ENCODE data around the gene CLCN6. TPM values are rescaled to one million over a fixed set of nuclear protein-coding genes. Genes with fewer than 3 reads are reported as not detected.

CLCN6 gene
- total and polyA plus RNA-seq, 2 of the 13 experiments (the other 11 are each of a cell fraction or from before 2014, with no cell fraction given) = 14.9 to 19.3 TPM

- H3K36me3 ChIP-seq (replicated peaks in 1 of 2; ENCODE audit: control insufficient read depth in 1 of 2, insufficient read depth in 2 of 2, low read length in 2 of 2) = peaks cover 25 to 56% of the 10 kb centered on the region in 2 experiments
- TF ChIP-seq HBP1 (CRISPR knock-in tag; IDR thresholded peaks at IDR 0.05; ENCODE audit: low read depth) (no peak), ZNF710 (CRISPR knock-in tag; IDR thresholded peaks at IDR 0.05; ENCODE audit: borderline replicate concordance) (peak; percentile 62; the same call in 1 of the 2 replicates), KMT2A (CRISPR knock-in tag; IDR thresholded peaks at IDR 0.05) (no peak; the same call in 1 of the 2 replicates), ZNF124 (CRISPR knock-in tag; IDR thresholded peaks at IDR 0.05) (peak; percentile 92; the same call in 1 of the 2 replicates), SIX4 (CRISPR knock-in tag; IDR thresholded peaks at IDR 0.05) (peak; percentile 75; the same call in 1 of the 2 replicates), ATF5 (CRISPR knock-in tag; IDR thresholded peaks at IDR 0.05; ENCODE audit: low read depth) (0 out of 2 replicates have a peak, but pooled peaks have one; percentile 46), ZNF75D (CRISPR knock-in tag; IDR thresholded peaks at IDR 0.05; ENCODE audit: borderline replicate concordance) (no peak), ZHX1 (CRISPR knock-in tag; IDR thresholded peaks at IDR 0.05; ENCODE audit: low read depth) (no peak), TAF15 (IDR thresholded peaks at IDR 0.05; ENCODE audit: low read depth, low read length, poor library complexity, severe bottlenecking) (no peak), HDAC2 (CRISPR knock-in tag; IDR thresholded peaks at IDR 0.05) (peak; percentile 95), THAP9 (CRISPR knock-in tag; IDR thresholded peaks at IDR 0.05; ENCODE audit: borderline replicate concordance) (peak; percentile 38; the same call in 1 of the 2 replicates)
Measured at GRCh38 chr1:11842154-11843041, 36.4 kb downstream of the CLCN6 start.

More at GRCh38 chr1:11842154-11843041, 36.4 kb downstream of the CLCN6 start:
- BruUV-seq (replicated peaks) = no TSS peak
- Histone ChIP-seq H3K9ac (ENCODE audit: insufficient read depth, low read depth, low read length) (peak overlapping the region; percentile 60), H2AFZ (ENCODE audit: low read length) (no peak overlapping the region), H3K27ac (ENCODE audit: extremely low read length, insufficient read depth, low read length) (peak overlapping the region; percentile 94), H3K4me1 (ENCODE audit: insufficient read depth, low read length) (peaks cover 61% of the 10 kb centered on the region), H3K4me3 (replicated peaks in 1 of 3; ENCODE audit: insufficient read depth in 1 of 3, low read depth in 2 of 3, low read length in 3 of 3) (peak overlapping the region in 1 of 3 experiments; percentile 29; a peak in 2 of 6 replicates), H3K27me3 (ENCODE audit: control insufficient read depth in 1 of 2, insufficient read depth in 2 of 2, low read length in 2 of 2) (no peaks in the 10 kb centered on the region), H3K9me3 (ENCODE audit: low read length) (no peaks in the 10 kb centered on the region), H3K79me2 (ENCODE audit: insufficient read depth, low read length) (no peaks in the 10 kb centered on the region), H4K20me1 (ENCODE audit: insufficient read depth, low read length) (no peaks in the 10 kb centered on the region), H3K4me2 (ENCODE audit: low read depth, low read length) (peak overlapping the region; percentile 62)
- ATAC-seq (peak; percentile 89), FAIRE-seq (peak; percentile 96), DNase-seq (ENCODE audit: low spot score) (peak; percentile 92)
- 2% methylated on average over 16 of the region's 19 CpGs for WGBS (ENCODE audit: low lambda C conversion rate)
- ChIA-PET POLR2A (interaction anchor here (0.8 to 4.4 kb wide), 11 partner anchors 10 to 138 kb away, joined by 3 to 53 read pairs (median 5); partner anchors contain the start of genes CLCN6, KIAA2013, MFN2 and MTHFR), CTCF (ENCODE audit: low intra/inter-chr PET ratio, low total read pairs) (no interaction called here)
- intact Hi-C loops (cut with micrococcal nuclease; ENCODE audit: unreplicated experiment) = loop anchor here (1.0 to 5.0 kb wide), 3 partner anchors 17 to 65 kb away; no protein-coding TSS in a partner anchor
- in situ Hi-C loops (cut with HindIII; ENCODE audit: extremely low pct_ligation_motif_present, low pct_unique_long_range_greater_than_20kb) = loop anchor here (5.0 kb wide), 1 partner anchor 55 kb away; no protein-coding TSS in a partner anchor

Data from HepG2 (cell line).